ENCODE results near the gene GPR137B. TPM values are rescaled to one million over a fixed set of nuclear protein-coding genes. Genes with fewer than 3 reads are reported as not detected.

The GPR137B gene
- total RNA-seq, 4 donors from 2014 or later = 0.29 to 15.1 (median 11.2) TPM

GRCh38 chr1:236211815-236212214 is 69.5 kb downstream of the GPR137B start:
- Histone ChIP-seq H3K36me3 (peaks cover 0 to 2% of the 10 kb centered on the region in 2 donors), H3K27ac (no peak overlapping the region), H3K9me3 (no peaks in the 10 kb centered on the region), H3K4me1 (no peaks in the 10 kb centered on the region), H3K27me3 (no peaks in the 10 kb centered on the region), H3K4me3 (no peak overlapping the region)
- no peak for TF ChIP-seq CTCF (IDR thresholded peaks at IDR 0.05)
- TF ChIP-seq POLR2A (IDR thresholded peaks at IDR 0.05) = no peak
- DNase-seq = no peak
- intact Hi-C loops (cut with DNase I; ENCODE audit: low total_unique reads) = no loop called here

- Histone ChIP-seq H3K36me3 (peaks cover 0 to 2% of the 10 kb centered on the region in 2 donors), H3K4me1 (no peaks in the 10 kb centered on the region), H3K9me3 (no peaks in the 10 kb centered on the region), H3K4me3 (no peak overlapping the region), H3K27me3 (no peaks in the 10 kb centered on the region), H3K27ac (no peak overlapping the region)
- intact Hi-C loops (cut with DNase I; ENCODE audit: low total_unique reads) = no loop called here
- TF ChIP-seq CTCF (IDR thresholded peaks at IDR 0.05) (no peak), POLR2A (IDR thresholded peaks at IDR 0.05) (no peak)
- DNase-seq = no peak
Observed at GRCh38 chr1:236213534-236213933, 71.2 kb downstream of the GPR137B start.

GRCh38 chr1:236214761-236215160 is 72.4 kb downstream of the GPR137B start:
- H3K4me3 ChIP-seq = no peak overlapping the region
- TF ChIP-seq CTCF (IDR thresholded peaks at IDR 0.05) = no peak
- TF ChIP-seq POLR2A (IDR thresholded peaks at IDR 0.05) = no peak
- no peak for DNase-seq
- H3K4me1 ChIP-seq = no peaks in the 10 kb centered on the region
- peaks cover 0 to 2% of the 10 kb centered on the region in 2 donors for H3K36me3 ChIP-seq
- H3K9me3 ChIP-seq = no peaks in the 10 kb centered on the region
- H3K27ac ChIP-seq = no peak overlapping the region
- intact Hi-C loops (cut with DNase I; ENCODE audit: low total_unique reads) = no loop called here
- no peaks in the 10 kb centered on the region for H3K27me3 ChIP-seq

- no peak overlapping the region for H3K27ac ChIP-seq
- no peaks in the 10 kb centered on the region for H3K9me3 ChIP-seq
- no peaks in the 10 kb centered on the region for H3K27me3 ChIP-seq
- intact Hi-C loops (cut with DNase I; ENCODE audit: low total_unique reads) = no loop called here
- H3K4me3 ChIP-seq = no peak overlapping the region
- TF ChIP-seq CTCF (IDR thresholded peaks at IDR 0.05) (no peak), POLR2A (IDR thresholded peaks at IDR 0.05) (no peak)
- H3K36me3 ChIP-seq = peaks cover 0 to 2% of the 10 kb centered on the region in 2 donors
- no peaks in the 10 kb centered on the region for H3K4me1 ChIP-seq
- no peak for DNase-seq
Observed at GRCh38 chr1:236220473-236220872, 78.1 kb downstream of the GPR137B start.

- Histone ChIP-seq H3K27me3 (no peaks in the 10 kb centered on the region), H3K36me3 (no peaks in the 10 kb centered on the region), H3K27ac (no peak overlapping the region), H3K4me3 (no peak overlapping the region), H3K9me3 (no peaks in the 10 kb centered on the region), H3K4me1 (no peaks in the 10 kb centered on the region)
- intact Hi-C loops (cut with DNase I; ENCODE audit: low total_unique reads) = no loop called here
- no peak for DNase-seq
- no peak for TF ChIP-seq POLR2A (IDR thresholded peaks at IDR 0.05)
- TF ChIP-seq CTCF (IDR thresholded peaks at IDR 0.05) = no peak
Observed at GRCh38 chr1:236222632-236223031, 80.3 kb downstream of the GPR137B start.
